ENCODE measurements around the gene FAM3C.

Gene FAM3C

DNA sequence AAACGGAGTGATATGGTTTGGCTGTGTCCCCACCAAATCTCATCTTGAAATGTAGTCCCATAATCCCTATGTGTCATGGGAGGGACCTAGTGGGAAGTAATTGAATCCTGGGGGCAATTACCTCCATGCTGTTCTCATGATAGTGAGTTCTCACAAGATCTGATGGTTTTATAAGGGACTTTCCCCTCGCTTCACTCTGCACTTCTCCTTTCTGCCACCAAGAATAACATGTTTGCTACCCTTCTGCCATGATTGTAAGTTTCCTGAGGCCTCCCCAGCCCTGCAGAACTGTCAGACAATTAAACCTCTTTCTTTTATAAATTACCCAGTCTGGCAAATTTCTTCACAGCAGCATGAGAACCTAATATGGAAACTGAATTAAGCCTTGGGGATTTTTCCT is 19.1 kb downstream of the FAM3C start:
- DNase-seq, result no peak

DNA sequence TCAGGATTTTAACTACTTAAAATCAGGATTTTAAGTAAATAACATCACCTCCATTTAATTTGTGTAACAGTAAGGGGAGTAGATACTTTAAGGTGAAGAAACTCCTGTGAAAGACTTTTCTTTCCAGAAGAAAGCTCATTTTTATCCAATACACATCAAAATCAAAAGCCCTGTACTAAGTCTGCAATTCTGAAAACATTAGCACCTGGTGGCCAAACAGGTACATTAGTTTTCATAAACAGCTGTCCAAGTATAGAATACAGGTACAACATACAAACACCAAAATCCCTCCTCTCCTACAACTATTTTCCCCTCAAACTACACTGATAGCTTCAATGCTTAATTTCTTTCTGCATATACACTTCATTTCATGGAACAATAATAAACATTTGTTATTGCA is 22.9 kb downstream of the FAM3C start:
- DNase-seq, result no peak

DNA sequence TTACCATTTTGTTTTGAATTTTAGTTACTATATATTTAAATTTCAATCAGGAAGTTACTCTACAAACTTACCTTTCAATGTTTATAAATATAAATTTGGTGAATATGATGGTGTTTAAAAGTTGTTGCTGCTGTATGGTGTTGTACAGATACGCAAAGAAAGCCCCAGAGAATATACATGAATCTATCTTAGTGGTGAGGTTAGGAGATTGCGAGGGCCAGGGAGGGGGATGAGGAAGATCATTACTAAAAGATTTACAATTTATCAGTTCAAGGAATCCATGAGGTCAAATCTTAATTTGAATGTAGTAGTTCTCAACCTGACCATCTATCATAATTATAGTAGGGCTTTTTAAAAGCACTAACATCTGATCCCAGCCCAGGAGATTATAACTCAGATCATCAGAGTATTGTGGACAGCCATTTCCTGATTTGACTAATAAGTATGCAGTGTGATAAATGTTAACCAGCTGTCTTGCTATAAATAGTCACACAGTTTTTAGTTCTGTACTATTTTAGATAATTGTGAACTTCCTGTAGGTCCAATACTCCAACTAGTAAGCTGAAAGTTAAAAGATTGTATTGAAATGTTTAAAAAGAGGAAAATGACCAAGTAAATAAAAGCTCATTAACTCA is 23.6 kb downstream of the FAM3C start:
- no peak for DNase-seq

DNA sequence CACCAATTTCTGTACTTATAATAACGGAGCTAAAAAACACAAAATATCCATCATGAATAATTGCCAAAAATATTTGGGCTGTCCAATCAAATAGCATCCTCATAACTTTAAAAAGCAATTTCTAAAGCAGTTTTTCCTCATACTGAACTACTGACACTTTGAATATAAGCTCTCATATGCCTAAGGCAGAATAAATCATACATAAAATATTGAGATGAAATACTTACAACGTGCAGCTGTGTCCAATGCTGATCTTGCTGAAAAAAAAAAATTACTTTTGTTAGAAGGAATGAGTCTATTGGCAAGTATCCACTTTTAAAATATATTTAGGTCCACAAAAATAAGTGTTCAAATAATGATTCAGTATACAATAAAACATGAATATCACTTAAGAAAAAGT is 24.2 kb downstream of the FAM3C start:
- DNase-seq, result no peak

DNA sequence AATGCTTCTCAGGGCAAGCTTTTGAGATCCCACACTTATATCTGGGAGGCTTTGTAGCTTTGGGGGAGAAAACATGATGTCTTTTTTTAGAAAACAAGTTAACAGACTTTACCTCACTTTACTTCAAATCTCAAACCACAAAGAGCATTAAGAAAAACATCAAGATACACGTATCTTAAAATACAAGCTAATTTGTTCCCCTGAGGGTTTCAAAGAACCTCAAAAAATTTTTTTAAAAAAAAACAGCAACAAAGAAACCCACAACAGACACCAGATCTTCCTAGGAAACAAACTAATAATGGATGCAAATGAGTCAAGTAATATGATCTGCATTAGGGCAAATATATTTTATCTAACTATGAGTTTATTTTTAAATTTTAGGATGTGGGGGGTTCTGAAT is 24.7 kb downstream of the FAM3C start:
- no peak for DNase-seq

DNA sequence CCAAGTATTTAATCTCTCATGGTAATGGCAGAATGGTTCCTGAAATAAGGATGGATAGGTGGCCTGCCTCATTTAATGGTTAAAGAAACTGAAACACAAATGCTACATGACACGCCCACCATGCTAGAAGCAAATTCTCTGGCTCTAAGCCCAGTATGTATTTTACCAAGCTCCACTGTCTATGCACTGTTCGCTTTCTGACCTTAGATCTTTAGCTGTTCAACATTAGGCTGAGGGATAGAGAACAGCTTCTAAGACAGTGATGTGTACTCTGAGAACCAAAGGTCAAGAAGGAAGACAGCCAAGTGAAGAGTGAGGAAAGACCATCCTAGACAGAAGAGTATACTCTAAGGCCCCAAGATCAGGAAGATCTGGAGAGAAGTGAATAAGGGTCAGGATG is 26.6 kb downstream of the FAM3C start:
- DNase-seq, result no peak

DNA sequence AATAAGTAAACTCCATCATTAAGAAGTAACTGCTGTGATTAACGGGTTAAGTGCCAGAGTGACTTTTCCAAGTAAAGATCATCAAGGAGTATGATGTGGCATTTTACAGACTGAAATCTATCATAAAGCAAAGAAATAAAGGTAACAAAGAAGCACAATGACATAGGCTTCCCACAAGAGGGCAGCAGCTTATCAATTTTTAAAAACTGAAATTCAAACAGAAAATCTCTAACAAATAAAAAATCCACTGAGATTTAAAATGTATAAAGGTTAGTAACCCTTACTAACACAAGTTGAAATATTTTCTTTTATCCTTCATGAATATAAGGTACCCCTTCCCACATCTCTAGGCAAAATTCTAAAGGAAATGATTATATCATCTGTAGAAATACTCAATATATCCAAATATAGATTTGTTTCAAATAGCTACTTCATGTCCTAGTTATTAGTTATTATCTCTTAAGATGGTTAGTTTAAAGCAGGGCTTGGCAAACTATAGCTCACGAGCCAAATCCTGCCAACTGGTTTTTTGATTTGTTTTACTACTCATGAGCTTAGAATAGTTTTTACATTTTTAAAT is 29.2 kb downstream of the FAM3C start:
- DNase-seq, result no peak

DNA sequence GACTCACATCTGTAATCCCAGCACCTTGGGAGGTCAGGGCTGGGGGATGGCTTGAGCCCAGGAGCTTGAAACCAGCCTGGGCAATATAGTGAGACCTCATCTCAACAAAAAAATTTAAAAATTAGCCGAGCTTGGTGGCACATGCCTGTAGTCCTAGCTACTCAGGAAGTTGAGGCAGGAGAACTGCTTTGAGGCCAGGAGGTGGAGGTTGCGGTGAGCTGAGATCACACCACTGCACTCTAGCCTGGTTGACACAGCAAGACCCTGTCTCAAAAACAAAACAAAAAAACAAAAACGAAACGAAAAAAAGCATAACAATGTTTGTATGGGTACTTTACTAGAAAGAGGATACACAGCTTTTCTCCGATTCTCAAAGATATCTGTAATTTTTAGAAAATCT is 35.5 kb downstream of the FAM3C start:
- no peak for DNase-seq

DNA sequence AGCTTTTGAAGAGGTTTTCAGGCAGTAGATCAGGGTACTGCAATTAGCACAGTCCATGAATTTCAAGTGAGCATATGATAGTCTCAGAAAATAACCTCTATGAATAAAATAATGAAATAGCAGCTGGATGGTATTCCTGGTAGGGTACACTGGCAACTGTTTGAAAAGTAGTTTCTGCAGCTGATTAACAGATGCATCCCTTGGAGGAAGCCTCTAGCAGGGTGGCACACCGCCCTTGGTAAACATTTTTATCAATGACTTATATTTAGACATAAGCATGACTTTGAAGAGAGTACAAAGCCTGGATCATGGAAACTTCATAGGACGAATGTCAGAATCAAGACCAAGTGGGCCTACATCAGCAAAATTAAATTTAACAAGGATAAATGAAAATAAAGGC is 40.5 kb downstream of the FAM3C start:
- DNase-seq, result no peak

DNA sequence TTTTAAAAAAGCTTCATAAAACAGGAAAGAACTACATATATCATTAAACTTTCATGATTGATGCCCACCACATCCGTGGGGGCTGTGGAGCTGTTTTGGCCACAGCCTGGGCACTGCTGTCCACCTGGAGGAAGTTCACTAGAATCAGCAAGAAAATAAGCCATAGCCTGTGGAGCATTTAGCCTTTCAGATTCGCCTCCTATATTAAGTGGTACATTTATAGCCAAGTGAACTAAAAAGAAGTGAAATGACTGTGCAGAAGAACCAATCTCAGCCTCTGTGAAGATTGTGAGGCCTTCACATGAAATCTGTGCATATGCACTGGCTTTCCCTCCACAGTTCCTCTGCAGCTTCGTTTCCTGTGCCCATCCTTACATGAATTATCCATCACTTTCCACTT is 43.8 kb downstream of the FAM3C start:
- DNase-seq, result no peak

DNA sequence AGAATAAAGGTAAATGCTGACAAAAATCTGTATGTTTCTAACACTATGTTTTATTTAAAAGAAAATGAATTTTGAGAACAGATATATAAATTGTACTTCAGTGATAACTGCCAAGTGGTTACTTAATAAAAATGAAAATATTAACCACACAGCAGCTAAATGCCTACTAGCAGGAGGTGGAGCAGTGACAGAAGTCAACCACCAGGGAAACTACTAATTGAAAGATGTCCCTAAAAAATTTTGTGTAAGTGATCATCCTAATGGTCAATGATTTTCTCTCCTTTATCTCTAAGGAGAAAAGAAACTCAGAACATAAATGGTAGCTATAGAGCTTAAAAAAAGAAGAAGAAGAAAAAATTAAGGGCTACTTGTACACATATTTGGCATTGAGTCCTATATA is 44.4 kb downstream of the FAM3C start:
- DNase-seq, result no peak

DNA sequence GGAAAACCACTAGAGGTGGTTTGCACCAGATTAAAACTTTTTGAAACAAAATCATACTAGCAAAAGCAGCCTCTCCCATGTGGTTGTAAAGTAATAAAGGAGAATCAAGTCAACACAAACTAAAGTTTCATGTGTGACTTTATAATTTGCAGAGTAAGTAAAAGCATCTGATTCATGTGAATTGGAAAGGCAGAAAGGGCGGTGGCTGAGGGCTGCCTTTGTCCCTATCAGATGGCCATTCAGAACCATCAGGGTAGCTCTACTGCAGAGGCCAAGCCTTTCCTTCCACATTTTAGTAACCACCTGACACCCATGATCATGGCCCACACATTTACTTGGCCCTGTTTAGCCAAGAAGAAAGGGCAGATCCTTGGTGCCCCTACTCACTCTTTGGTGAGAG is 51.6 kb downstream of the FAM3C start:
- DNase-seq, result no peak

DNA sequence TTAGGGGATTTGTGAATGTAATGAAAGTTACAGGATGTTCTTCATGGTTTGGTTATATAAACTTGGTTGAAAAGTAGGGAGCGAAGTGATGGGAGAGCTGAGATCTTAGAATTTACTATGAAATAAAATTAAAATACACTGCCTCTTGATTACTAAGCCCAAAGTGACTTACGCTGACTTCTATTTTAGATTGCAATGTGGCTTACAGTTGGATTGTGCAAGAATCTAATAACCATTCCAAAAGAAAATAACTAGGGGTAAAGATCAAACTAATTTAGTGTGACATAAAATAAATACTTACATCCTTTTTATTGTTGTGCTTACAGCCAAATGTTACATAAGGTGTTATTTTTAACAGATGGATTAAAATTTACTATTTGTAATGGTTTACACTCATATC is 52.0 kb downstream of the FAM3C start:
- DNase-seq, result no peak

DNA sequence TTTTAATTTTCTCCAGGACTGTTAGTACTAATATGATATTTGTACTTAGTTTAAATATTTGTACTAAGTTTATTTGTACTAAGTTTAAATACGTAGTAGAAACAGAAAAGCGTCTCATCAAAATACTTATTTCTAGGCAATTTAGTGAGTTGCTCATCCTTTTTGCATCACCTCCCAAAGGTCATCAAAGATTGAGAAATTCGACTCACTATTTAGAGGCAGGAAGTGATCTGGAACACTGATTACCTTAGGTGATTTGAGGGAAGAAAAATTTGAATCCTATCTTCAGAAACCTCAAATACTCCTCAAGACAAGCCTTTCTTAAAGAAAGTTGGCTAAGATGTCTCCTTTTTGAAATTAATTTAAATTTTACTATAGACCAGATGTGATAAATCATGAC is 52.8 kb downstream of the FAM3C start:
- no peak for DNase-seq

DNA sequence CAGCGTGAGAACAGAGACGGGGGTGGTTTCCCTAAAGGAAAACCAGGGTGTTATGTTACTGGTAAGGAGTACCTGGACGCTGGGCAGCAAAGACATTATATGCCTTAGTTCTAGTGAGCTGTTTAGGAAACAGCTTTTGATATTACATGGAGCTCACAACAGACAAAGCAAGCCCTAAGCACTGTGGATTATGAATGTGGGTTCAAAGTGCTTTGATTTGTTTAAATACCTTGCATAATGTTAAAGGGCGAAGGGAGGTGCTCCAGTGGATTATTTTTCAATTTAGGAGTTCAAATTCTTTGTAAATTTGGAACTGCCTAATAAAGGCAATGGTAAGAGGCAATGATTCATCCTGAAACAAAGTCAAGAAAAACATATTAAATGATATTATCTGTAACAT is 53.5 kb downstream of the FAM3C start:
- DNase-seq, result no peak

DNA sequence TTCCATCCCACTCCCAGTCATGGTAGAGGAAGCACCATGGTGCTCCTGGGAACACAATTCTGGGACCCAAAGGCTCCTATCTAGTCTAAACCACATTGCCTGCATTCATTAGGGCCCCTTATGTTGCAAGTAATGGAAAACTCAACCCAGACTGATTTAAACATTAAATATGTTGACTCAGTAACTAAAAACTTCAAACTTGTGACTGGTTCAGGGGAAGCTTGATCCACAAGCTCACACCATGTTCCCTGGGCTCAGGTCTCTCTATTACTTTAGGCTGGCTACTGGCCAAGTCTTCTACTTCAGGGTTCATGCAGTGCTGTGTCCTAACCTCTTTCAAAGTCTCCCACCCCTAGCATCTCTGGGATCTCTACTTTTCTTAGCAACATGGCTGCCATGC is 54.2 kb downstream of the FAM3C start:
- no peak for DNase-seq

DNA sequence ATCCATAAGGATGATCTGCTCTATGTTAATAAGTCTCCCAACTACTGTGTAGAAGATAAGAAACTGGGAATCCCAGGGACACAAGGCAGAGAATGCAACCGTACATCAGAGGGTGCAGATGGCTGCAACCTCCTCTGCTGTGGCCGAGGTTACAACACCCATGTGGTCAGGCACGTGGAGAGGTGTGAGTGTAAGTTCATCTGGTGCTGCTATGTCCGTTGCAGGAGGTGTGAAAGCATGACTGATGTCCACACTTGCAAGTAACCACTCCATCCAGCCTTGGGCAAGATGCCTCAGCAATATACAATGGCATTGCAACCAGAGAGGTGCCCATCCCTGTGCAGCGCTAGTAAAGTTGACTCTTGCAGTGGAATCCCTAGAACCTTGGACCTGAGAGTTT is 57.0 kb downstream of the FAM3C start:
- DNase-seq, result no peak

DNA sequence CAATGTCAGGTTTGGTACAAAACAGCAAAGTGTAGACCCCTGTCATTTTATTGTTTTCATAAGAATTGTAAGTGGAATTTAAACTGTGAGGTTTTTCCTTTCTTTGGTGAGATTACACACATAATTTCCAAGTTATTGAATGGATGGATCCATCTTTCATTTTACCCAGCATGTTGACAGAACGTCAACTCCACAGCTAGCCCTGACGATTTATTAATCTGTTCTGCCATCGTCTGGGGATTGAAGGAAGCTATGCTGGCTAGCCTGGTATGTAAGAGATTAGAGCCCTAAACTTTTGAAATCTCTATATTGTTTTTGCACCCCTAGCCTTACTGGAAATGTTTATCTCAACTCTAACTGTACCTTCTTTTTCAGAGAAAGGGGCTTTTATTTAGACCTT is 58.7 kb downstream of the FAM3C start:
- DNase-seq, result no peak

DNA sequence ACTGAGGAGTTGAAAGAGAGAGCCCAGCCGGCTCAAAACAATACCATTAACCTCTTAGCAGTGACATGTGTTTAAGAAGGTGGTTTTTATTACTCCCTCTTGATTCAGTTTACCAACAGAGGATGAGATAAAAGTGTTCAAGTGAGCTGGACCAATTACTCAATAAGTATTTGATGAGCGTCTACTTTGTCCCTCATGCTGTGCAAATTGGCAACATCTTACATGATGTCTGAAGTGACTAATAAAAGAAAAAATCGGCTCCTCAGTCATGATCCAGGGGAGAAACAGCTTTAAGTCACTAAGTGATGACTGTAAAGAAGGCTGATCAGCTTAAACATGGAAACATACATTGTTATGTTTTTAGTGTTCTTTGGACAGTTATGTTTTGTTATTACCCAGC is 59.5 kb downstream of the FAM3C start:
- DNase-seq, result no peak

DNA sequence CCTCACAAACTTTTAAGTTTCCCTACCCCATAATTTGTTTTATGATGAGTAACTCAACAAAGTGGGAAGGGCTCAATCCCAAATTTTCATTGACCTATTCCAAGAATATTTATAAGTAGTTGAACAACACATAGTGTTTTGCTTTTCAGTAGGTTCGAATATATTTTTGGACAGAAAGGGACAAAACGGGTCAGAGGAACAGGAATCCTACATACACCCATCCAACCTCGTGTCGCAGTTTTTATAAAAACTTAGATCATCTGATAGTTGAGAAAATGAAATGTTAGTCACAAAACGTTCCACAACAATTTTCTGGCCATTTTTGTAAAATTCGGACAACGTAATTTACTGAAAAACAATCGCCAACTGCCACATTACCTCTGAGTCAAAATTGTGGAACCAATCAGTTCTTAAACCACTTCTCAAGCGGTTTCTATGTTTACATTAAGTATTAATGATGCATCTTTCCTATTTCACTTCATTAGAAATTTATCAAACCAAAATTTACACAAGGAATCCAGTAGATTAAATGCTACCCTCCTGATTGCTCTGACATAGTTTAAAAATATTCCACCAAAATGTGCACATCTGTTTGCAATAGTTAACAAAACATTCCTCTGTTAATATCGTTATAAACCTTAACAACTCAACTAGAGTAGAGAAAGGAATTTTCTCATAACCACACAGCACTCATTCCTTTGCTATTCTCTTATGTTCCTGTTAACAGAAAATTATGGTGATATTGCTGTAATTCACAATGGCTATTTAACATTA is 61.0 kb downstream of the FAM3C start:
- DNase-seq, result no peak

DNA sequence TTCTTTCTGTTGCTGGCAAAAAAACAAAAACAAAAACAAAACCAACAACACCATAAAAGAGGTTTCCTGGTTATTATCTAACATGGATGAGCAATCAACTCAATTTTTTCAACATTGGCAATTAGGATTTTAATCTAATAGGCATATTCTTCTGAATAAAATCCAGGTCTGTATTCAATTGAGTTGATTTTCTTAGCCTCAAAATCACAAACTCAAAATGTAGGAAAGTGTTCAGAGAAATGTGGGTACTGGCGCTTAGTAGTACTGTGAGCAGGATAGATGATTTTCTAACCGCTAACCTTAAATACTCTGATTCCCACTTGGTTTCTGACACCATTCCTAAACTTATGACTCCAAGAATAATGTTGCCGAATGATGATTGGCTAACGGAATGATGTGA is 61.7 kb downstream of the FAM3C start:
- DNase-seq, result no peak

DNA sequence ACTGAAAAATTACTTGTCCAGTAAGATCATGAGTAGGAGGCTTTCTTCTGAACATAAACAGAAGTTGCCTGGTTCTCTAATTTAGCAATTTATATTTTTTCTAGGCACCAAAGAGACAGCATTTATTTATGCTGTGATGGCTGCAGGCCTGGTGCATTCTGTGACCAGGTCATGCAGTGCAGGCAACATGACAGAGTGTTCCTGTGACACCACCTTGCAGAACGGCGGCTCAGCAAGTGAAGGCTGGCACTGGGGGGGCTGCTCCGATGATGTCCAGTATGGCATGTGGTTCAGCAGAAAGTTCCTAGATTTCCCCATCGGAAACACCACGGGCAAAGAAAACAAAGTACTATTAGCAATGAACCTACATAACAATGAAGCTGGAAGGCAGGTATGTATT is 64.5 kb downstream of the FAM3C start:
- no peak for DNase-seq

DNA sequence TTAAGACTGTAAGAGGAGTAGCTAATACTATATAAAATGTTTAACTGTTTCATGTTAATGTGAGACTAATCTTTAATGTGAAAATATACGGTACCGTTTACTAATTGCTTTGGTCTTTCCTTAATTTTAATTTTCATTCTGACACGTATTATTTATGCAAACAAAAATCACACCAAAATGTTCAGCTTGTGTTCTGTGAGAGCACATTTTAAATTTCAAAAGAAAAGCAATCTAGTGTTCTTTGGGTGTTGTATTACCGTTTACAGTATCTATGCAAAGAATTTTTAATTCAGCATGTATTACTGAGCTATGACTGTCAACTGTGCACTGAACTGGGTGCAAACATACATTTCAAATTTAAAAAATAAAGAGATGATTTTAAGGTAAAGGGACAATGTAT is 65.1 kb downstream of the FAM3C start:
- no peak for DNase-seq

DNA sequence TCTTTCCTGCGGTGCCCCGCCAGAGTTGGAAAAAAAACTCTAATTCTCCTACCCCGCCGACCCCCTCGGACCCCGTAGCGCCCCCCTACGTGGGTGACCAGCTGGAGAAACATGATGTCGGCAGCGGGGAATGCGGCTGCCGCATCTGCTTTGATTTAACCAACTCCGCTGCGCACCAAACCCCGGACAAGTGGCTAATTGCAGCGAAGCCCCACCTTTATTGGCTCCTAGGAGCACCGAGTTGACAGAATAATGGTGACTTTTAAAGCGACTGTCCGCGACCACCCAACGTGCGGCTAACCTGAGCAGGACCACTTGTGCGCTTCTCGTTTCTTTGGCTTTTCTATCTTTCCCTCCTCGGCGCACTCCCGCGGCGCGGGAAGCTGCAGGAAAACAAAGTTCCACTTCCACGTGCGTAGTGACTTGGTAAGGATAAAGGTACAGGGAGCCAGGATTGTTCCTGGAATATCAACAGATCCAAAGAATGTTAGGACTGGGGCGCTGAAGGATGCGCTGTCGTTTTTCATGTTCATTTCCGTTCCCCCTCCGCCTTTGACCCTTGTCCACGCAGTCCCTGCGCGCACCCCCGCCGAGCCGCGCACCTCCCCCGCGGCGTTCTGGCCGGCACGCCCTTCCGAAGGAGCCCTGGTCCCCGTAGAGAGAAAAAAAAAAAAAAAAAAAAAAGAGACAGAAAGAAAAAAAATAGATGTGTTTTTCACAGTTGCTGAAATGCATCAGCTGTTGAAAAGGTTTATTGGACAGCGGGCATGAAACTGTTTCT is 65.9 kb downstream of the FAM3C start:
- DNase-seq, result no peak
